SK-N-SH (cell line): ENCODE data around the gene ABHD10. TPM values are rescaled to one million over a fixed set of nuclear protein-coding genes. Genes with fewer than 3 reads are reported as not detected.

ENCODE experiments used
- CTCF ChIA-PET: fragments of 300-600, 350-600 bp; formaldehyde crosslinking; extraction: SDS; loops from one replicate; lab custom pipeline; 2021; lab: Yijun Ruan, JAX
- POLR2A ChIA-PET: fragments of 350-600 bp; sonication (Branson Sonifier 250); formaldehyde crosslinking; extraction: SDS; loops from one replicate; lab custom pipeline; 2020; ENCODE audit warnings: antibody characterized with exemption, inconsistent platforms; lab: Yijun Ruan, JAX
- DNase-seq: peaks from one replicate; pipeline ENCODE4 v3.0.0; 2012
- H2AFZ ChIP-seq: fragments of 200-600 bp; sonication (generic); 2 replicates; pipeline ENCODE4 v1.8.1; 2016; ENCODE audit warnings: antibody characterized with exemption, mild to moderate bottlenecking, low read depth
- H3F3A ChIP-seq: fragments of 200-600 bp; sonication (generic); replicated peaks from 2 replicates; pipeline ENCODE3; 2016; ENCODE audit warnings: antibody characterized with exemption, mild to moderate bottlenecking; ENCODE audit not compliant: insufficient read depth
- H3K27ac ChIP-seq, 2 experiments: fragments of 200-500 bp in 1 of 2; fragments of 200-600 bp in 1 of 2; sonication (Bioruptor generic) in 1 of 2; sonication (generic), shearing (Covaris generic) in 1 of 2; 2 replicates each; pipeline versions ENCODE4 v1.5.1 to v1.6.1; 2014 to 2016; ENCODE audit warnings: low read depth in 2 of 2, inconsistent platforms in 1 of 2, low read length in 1 of 2, mild to moderate bottlenecking in 1 of 2, mixed read lengths in 1 of 2
- H3K27me3 ChIP-seq: fragments of 200-600 bp; sonication (generic), shearing (Covaris generic); 2 replicates; pipeline ENCODE4 v1.6.1; 2016; ENCODE audit warnings: mixed run types; ENCODE audit not compliant: insufficient read depth
- H3K36me3 ChIP-seq, 2 experiments: fragments of 200-500 bp in 1 of 2; fragments of 200-600 bp in 1 of 2; sonication (Bioruptor generic) in 1 of 2; sonication (generic) in 1 of 2; replicated peaks in 1 of 2; 2 replicates each; pipeline versions ENCODE3 to v1.5.1; 2014 to 2016; ENCODE audit warnings: low read length in 1 of 2, mild to moderate bottlenecking in 1 of 2; ENCODE audit not compliant: insufficient read depth in 2 of 2, control insufficient read depth in 1 of 2
- H3K4me1 ChIP-seq, 2 experiments: fragments of 200-500 bp in 1 of 2; fragments of 200-600 bp in 1 of 2; sonication (Bioruptor generic) in 1 of 2; sonication (generic), shearing (Covaris generic) in 1 of 2; 2 replicates each; pipeline versions ENCODE4 v1.5.1 to v1.6.1; 2014 to 2016; ENCODE audit warnings: low read depth in 1 of 2, low read length in 1 of 2, mixed run types in 1 of 2; ENCODE audit not compliant: insufficient read depth in 2 of 2, control insufficient read depth in 1 of 2
- H3K4me2 ChIP-seq: fragments of 200-600 bp; sonication (generic), shearing (Covaris generic); 2 replicates; pipeline ENCODE4 v1.6.1; 2017; ENCODE audit warnings: mixed run types
- H3K4me3 ChIP-seq, 2 experiments: fragments of 200-500 bp in 1 of 2; fragments of 200-600 bp in 1 of 2; sonication (Bioruptor generic) in 1 of 2; sonication (generic), shearing (Covaris generic) in 1 of 2; 2 replicates each; pipeline versions ENCODE4 v1.5.1 to v1.8.1; 2014 to 2016; ENCODE audit warnings: low read depth in 2 of 2, inconsistent platforms in 1 of 2, low read length in 1 of 2, mild to moderate bottlenecking in 1 of 2, mixed read lengths in 1 of 2, moderate library complexity in 1 of 2
- H3K79me2 ChIP-seq: fragments of 200-600 bp; sonication (generic); 2 replicates; pipeline ENCODE4 v1.8.1; 2017; ENCODE audit warnings: mild to moderate bottlenecking; ENCODE audit not compliant: insufficient read depth
- H3K9ac ChIP-seq: fragments of 200-600 bp; sonication (generic); 2 replicates; pipeline ENCODE4 v1.6.1; 2017; ENCODE audit warnings: mixed run types
- H3K9me2 ChIP-seq: fragments of 200-600 bp; sonication (generic); 2 replicates; pipeline ENCODE4 v1.6.1; 2017; ENCODE audit warnings: mixed run types
- H3K9me3 ChIP-seq: fragments of 200-600 bp; sonication (generic); 2 replicates; pipeline ENCODE4 v1.6.1; 2017; ENCODE audit warnings: mixed run types, mild to moderate bottlenecking, moderate library complexity
- H4K20me1 ChIP-seq: fragments of 200-600 bp; sonication (generic); 2 replicates; pipeline ENCODE4 v1.6.1; 2017; ENCODE audit warnings: mild to moderate bottlenecking, mixed run types; ENCODE audit not compliant: insufficient read depth
- ELF1 ChIP-seq: IDR thresholded peaks from 2 replicates; pipeline ENCODE4 v1.4.0; 2012
- EP300 ChIP-seq, 2 experiments: IDR thresholded peaks; 2 replicates each; pipeline versions ENCODE4 v1.4.0 to v1.6.1; 2012; ENCODE audit warnings: borderline replicate concordance in 1 of 2, low read depth in 1 of 2, low read length in 1 of 2
- EZH2phosphoT487 ChIP-seq: fragments of 200-600 bp; sonication (generic); IDR thresholded peaks from 2 replicates; pipeline ENCODE4 v1.6.1; 2017; ENCODE audit warnings: low read depth, mixed run types, mild to moderate bottlenecking, antibody characterized with exemption, moderate library complexity, borderline replicate concordance
- FOSL2 ChIP-seq: IDR thresholded peaks from 2 replicates; pipeline ENCODE4 v1.4.0; 2012; ENCODE audit warnings: low read depth, mild to moderate bottlenecking, moderate library complexity, borderline replicate concordance
- FOXM1 ChIP-seq: IDR thresholded peaks from 2 replicates; pipeline ENCODE4 v1.4.0; 2012; ENCODE audit warnings: low read depth, mild to moderate bottlenecking
- GATA2 ChIP-seq: sonication (generic); formaldehyde crosslinking; IDR thresholded peaks from 2 replicates; pipeline ENCODE4 v1.5.0; 2020; ENCODE audit warnings: mild to moderate bottlenecking, missing genetic modification reagents
- MXI1 ChIP-seq: IDR thresholded peaks from 2 replicates; pipeline ENCODE4 v1.6.1; 2012; ENCODE audit warnings: mild to moderate bottlenecking, low read depth, low read length, improper control_type of control experiment
- POLR2AphosphoS5 ChIP-seq: IDR thresholded peaks from 2 replicates; pipeline ENCODE4 v1.6.1; 2012; ENCODE audit warnings: low read depth, low read length
- RAD21 ChIP-seq: IDR thresholded peaks from 2 replicates; pipeline ENCODE4 v1.6.1; 2012; ENCODE audit warnings: mild to moderate bottlenecking, low read length
- RCOR1 ChIP-seq: fragments of 150-350 bp; IDR thresholded peaks from 2 replicates; pipeline ENCODE4 v1.6.1; 2017; ENCODE audit warnings: antibody characterized with exemption, low read length
- RFX5 ChIP-seq: IDR thresholded peaks from 2 replicates; pipeline ENCODE4 v1.6.1; 2012; ENCODE audit warnings: mild to moderate bottlenecking, improper control_type of control experiment, low read length
- RXRA ChIP-seq: IDR thresholded peaks from 2 replicates; pipeline ENCODE4 v1.4.0; 2012; ENCODE audit warnings: low read depth, mild to moderate bottlenecking, borderline replicate concordance
- SIN3A ChIP-seq: IDR thresholded peaks from 2 replicates; pipeline ENCODE4 v1.6.1; 2012; ENCODE audit warnings: low read depth, mild to moderate bottlenecking, low read length, moderate library complexity, borderline replicate concordance
- TAF1 ChIP-seq: IDR thresholded peaks from 2 replicates; pipeline ENCODE4 v1.6.1; 2012; ENCODE audit warnings: low read depth, mild to moderate bottlenecking, low read length, moderate library complexity, borderline replicate concordance
- YY1 ChIP-seq: IDR thresholded peaks from 2 replicates; pipeline ENCODE4 v1.4.0; 2012; ENCODE audit warnings: low read depth, mild to moderate bottlenecking
- WGBS: methylation state at CpG from one replicate; pipeline ENCODE4 v1.1.6; 2017; ENCODE audit warnings: low lambda C conversion rate; 5-methylcytosine and 5-hydroxymethylcytosine counted together
- polyA plus RNA-seq, 3 experiments: library from polyadenylated mRNA; depleted of rRNA; stranded (reverse); fragments of >200 nt; gene quantifications; 2 replicates each; pipeline ENCODE4 v1.2.3, GENCODE V29; 2012
- TF ChIP-seq, protein P1 (sequence below): fragments of 150-350 bp; IDR thresholded peaks from 2 replicates; pipeline ENCODE4 v1.6.1; 2016; ENCODE audit warnings: mild to moderate bottlenecking, low read depth, low read length
- TF ChIP-seq, protein P2 (sequence below): fragments of 150-350 bp; IDR thresholded peaks from 2 replicates; pipeline ENCODE4 v1.6.1; 2017; ENCODE audit warnings: antibody characterized with exemption, low read length, low read depth, borderline replicate concordance

Gene ABHD10
- polyA plus RNA-seq, 1 of the 3 experiments (the other 2 are of a cell fraction), result 14.8 TPM

DNA sequence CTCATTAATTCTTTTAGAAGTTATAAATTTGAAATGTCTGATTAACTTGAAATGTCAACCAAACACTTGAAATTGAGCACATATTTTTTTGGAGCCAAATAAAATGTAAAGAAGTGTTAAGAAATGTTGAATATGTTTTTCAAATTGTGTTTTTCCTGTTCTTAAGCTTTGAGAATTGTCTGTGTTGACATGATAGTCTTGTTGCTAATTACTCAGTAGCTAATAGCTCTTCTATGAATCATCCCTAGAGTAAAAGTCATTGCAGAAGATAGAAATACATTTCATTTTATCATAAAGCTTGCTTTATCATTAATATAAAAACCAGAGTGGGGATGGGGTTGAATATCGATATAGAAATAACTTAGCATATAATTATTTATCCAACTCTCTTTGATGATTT is 41.9 kb upstream of the ABHD10 start:
- Histone ChIP-seq H3K79me2 (peaks cover 40% of the 10 kb centered on the region; the same call in 1 of the 2 replicates), H3K9me3 (no peaks in the 10 kb centered on the region), H3K27me3 (no peaks in the 10 kb centered on the region), H3K27ac (peak overlapping the region; percentile 71 to 95; a peak in 3 of 4 replicates), H3K4me2 (peak overlapping the region; percentile 35), H3K4me3 (no peak overlapping the region), H3F3A (peaks cover 42% of the 10 kb centered on the region), H4K20me1 (no peaks in the 10 kb centered on the region), H3K9me2 (no peaks in the 10 kb centered on the region), H3K4me1 (peaks cover 0 to 18% of the 10 kb centered on the region in 2 experiments; a peak in 3 of 4 replicates), H3K36me3 (peaks cover 47 to 74% of the 10 kb centered on the region in 2 experiments), H3K9ac (peak overlapping the region; percentile 57), H2AFZ (no peak overlapping the region)
- no peak for DNase-seq
- peak; percentile 19; the same call in 1 of the 2 replicates for TF ChIP-seq FOSL2
- no peak for TF ChIP-seq EZH2phosphoT487
- ChIA-PET POLR2A (no interaction called here), CTCF (interaction anchor here (1.6 kb wide), 1 partner anchor 31 kb away, joined by 8 read pairs; no protein-coding TSS in a partner anchor)
- WGBS, result 89% methylated on average over 1 of the region's 1 CpG

DNA sequence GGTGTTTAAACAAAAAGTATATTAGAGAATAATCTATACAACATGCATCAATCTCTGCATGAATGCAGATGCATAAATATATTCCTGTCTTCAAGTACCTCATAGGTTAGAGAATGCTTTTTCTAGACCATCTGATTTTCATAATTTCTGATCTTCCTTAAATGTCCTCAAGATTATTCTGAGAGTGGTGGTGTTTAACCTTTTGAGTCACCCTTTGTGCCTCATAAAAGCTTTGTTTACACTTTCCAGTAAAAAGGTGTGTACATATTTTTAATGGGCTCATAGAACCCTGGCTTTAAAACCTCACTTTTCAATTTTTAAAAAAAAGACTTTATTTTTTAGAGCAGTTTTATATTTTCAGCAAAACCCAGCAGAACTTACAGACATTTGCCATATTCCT is 41.0 kb upstream of the ABHD10 start:
- Histone ChIP-seq H3K36me3 (peaks cover 41 to 73% of the 10 kb centered on the region in 2 experiments), H4K20me1 (no peaks in the 10 kb centered on the region), H3K9me2 (no peaks in the 10 kb centered on the region), H3K4me2 (no peak overlapping the region), H3K27me3 (no peaks in the 10 kb centered on the region), H3K27ac (peak overlapping the region in 1 of 2 experiments; percentile 95; a peak in 2 of 4 replicates), H3K79me2 (peaks cover 31% of the 10 kb centered on the region; the same call in 1 of the 2 replicates), H3K9ac (no peak overlapping the region), H2AFZ (no peak overlapping the region), H3K4me1 (peaks cover 0 to 18% of the 10 kb centered on the region in 2 experiments; a peak in 3 of 4 replicates), H3K9me3 (no peaks in the 10 kb centered on the region), H3F3A (peaks cover 46% of the 10 kb centered on the region), H3K4me3 (no peak overlapping the region)
- POLR2A ChIA-PET, result no interaction called here
- no peak for DNase-seq
- TF ChIP-seq YY1 (no peak), MXI1 (no peak), RXRA (no peak), EP300 (IDR thresholded peaks at IDR 0.05; ENCODE audit: borderline replicate concordance in 1 of 2, low read depth in 1 of 2, low read length in 1 of 2) (no peak)
- CTCF ChIA-PET, result no interaction called here

- Histone ChIP-seq H3K27ac (0 out of 4 replicates have a peak overlapping the region, but pooled peaks of 1 of the 2 experiments have one; percentile 2), H3K9me2 (no peaks in the 10 kb centered on the region), H3F3A (peaks cover 37% of the 10 kb centered on the region), H4K20me1 (no peaks in the 10 kb centered on the region), H3K9ac (no peak overlapping the region), H3K27me3 (no peaks in the 10 kb centered on the region), H3K36me3 (peaks cover 31 to 73% of the 10 kb centered on the region in 2 experiments), H3K9me3 (no peaks in the 10 kb centered on the region), H3K4me1 (peaks cover 0 to 18% of the 10 kb centered on the region in 2 experiments; a peak in 3 of 4 replicates), H2AFZ (no peak overlapping the region), H3K79me2 (peaks cover 26% of the 10 kb centered on the region; the same call in 1 of the 2 replicates), H3K4me3 (no peak overlapping the region), H3K4me2 (no peak overlapping the region)
- CTCF ChIA-PET, result no interaction called here
- DNase-seq, result no peak
- 96% methylated on average over 2 of the region's 2 CpGs for WGBS
- TF ChIP-seq, protein P1, sequence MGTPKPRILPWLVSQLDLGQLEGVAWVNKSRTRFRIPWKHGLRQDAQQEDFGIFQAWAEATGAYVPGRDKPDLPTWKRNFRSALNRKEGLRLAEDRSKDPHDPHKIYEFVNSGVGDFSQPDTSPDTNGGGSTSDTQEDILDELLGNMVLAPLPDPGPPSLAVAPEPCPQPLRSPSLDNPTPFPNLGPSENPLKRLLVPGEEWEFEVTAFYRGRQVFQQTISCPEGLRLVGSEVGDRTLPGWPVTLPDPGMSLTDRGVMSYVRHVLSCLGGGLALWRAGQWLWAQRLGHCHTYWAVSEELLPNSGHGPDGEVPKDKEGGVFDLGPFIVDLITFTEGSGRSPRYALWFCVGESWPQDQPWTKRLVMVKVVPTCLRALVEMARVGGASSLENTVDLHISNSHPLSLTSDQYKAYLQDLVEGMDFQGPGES, result no peak
- no peak for TF ChIP-seq TAF1
- no peak for TF ChIP-seq EZH2phosphoT487
- no peak for TF ChIP-seq SIN3A
- TF ChIP-seq GATA2, result no peak
- TF ChIP-seq, protein P2, sequence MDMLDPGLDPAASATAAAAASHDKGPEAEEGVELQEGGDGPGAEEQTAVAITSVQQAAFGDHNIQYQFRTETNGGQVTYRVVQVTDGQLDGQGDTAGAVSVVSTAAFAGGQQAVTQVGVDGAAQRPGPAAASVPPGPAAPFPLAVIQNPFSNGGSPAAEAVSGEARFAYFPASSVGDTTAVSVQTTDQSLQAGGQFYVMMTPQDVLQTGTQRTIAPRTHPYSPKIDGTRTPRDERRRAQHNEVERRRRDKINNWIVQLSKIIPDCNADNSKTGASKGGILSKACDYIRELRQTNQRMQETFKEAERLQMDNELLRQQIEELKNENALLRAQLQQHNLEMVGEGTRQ, result no peak
- TF ChIP-seq ELF1, result no peak
- TF ChIP-seq RCOR1, result no peak
- TF ChIP-seq RFX5, result no peak
- TF ChIP-seq RAD21, result no peak
- no peak for TF ChIP-seq POLR2AphosphoS5
- TF ChIP-seq FOXM1, result no peak
- POLR2A ChIA-PET, result no interaction called here
Observed at GRCh38 chr3:111939873-111940272, 39.0 kb upstream of the ABHD10 start.
